Vagina (tissue), 2 donors: ENCODE data around the gene DNAI2.

Experiments
- CTCF ChIP-seq, 3 experiments: fragments of 450-650 bp in 2 of 3; fragments of 200-600 bp in 1 of 3; sonication (generic) in 1 of 3; IDR thresholded peaks; one replicate each; pipeline ENCODE4 v1.5.1; 2017 to 2019; ENCODE audit warnings: antibody characterized with exemption in 3 of 3, mild to moderate bottlenecking in 2 of 3, moderate library complexity in 2 of 3
- POLR2A ChIP-seq, 2 donors: fragments of 450-650 bp; IDR thresholded peaks; one replicate each; pipeline ENCODE4 v1.6.1; 2017; ENCODE audit warnings: antibody characterized with exemption in 2 of 2, mild to moderate bottlenecking in 2 of 2, moderate library complexity in 2 of 2
- POLR2AphosphoS5 ChIP-seq, 2 donors: sonication (generic); formaldehyde crosslinking; IDR thresholded peaks; one replicate each; pipeline ENCODE4 v1.9.0; 2017; ENCODE audit warnings: antibody characterized with exemption in 2 of 2, mild to moderate bottlenecking in 2 of 2, low read depth in 1 of 2; ENCODE audit not compliant: insufficient read depth in 1 of 2

DNA sequence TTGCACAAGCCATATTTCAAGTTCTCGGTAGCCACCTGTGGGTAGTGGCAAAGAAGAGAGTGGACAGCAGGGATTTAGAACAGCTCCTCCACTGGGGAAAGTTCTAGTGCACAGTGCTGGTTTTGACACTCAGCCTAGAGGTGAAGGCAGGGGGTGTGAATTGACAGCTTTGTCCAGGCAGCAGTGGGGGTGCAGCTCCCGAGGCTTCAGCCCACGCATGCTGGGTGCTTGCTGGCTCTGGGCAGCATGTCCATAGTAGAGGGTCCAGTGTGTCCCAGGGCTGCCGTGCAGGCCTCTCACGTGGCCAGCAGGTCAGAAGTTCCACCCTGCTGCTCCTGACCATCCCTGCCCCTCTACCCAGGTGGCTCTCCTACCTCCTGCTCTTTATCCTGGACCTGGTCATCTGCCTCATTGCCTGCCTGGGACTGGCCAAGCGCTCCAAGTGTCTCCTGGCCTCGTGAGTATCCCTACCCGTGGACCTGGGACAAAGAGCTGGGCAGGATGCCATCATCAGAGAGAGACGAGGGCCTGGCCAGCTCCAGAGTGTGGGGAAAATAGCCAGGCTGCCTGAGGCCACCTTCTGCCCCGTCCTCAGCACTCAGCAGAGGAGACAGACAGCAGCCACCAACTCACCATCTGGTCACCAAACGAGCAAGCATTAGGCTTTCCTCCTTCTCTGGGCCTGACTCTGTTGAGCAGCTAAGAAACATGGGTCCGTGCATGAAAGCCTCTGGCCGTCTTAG lies 30.9 kb upstream of the DNAI2 start:
- TF ChIP-seq CTCF (IDR thresholded peaks at IDR 0.05) (no peak), POLR2A (IDR thresholded peaks at IDR 0.05) (no peak), POLR2AphosphoS5 (IDR thresholded peaks at IDR 0.05; ENCODE audit: insufficient read depth in 1 of 2, low read depth in 1 of 2) (no peak)
